GM19468 (cell line): ENCODE data around the gene TAAR8.
"Not testable (repeated sequence)": the region's sequence is repeated elsewhere in the genome, so short reads cannot be mapped to it uniquely, and the experiment has no call there.

Experiments
- ATAC-seq: cut with Tn5 transposase; IDR thresholded peaks from one replicate; pipeline ENCODE4 v1.9.1; 2021; ENCODE audit warnings: mild to moderate bottlenecking, moderate library complexity, moderate number of reproducible peaks; ENCODE audit not compliant: unreplicated experiment; ENCODE audit errors: extremely low read depth

The TAAR8 gene

GRCh38 chr6:132552372-132552771 is at the start of gene TAAR8:
Gene TAAR8, plus strand, starts transcription at chr6:132552672. Its CDS starts 21 bp downstream, at chr6:132552693.
- ATAC-seq, result no peak

- no peak for ATAC-seq
Measured at GRCh38 chr6:132504757-132505156, 47.7 kb upstream of the TAAR8 start.

GRCh38 chr6:132505158-132505557 is 47.3 kb upstream of the TAAR8 start:
- ATAC-seq, result no peak

- ATAC-seq, result no peak
Measured at GRCh38 chr6:132506461-132506860, 46.0 kb upstream of the TAAR8 start.

- no peak for ATAC-seq
Measured at GRCh38 chr6:132506869-132507808, 45.3 kb upstream of the TAAR8 start.

GRCh38 chr6:132511210-132511830 is 41.2 kb upstream of the TAAR8 start:
- ATAC-seq, result no peak

GRCh38 chr6:132511831-132512220 is 40.6 kb upstream of the TAAR8 start:
- ATAC-seq, result no peak

- ATAC-seq, result no peak
Measured at GRCh38 chr6:132512342-132512637, 40.2 kb upstream of the TAAR8 start.

- peak; percentile 84 for ATAC-seq
Measured at GRCh38 chr6:132512638-132513632, 39.5 kb upstream of the TAAR8 start, which contains the start of gene STX7. Gene STX7, minus strand, starts transcription at chr6:132513116. Its CDS starts 9,586 bp downstream, at chr6:132503530.

- ATAC-seq, result no peak
Measured at GRCh38 chr6:132513831-132514545, 38.5 kb upstream of the TAAR8 start.

GRCh38 chr6:132515386-132515785 is 37.1 kb upstream of the TAAR8 start:
- ATAC-seq, result no peak

- ATAC-seq, result no peak
Measured at GRCh38 chr6:132520953-132521352, 31.5 kb upstream of the TAAR8 start.

GRCh38 chr6:132524646-132525045 is 27.8 kb upstream of the TAAR8 start:
- no peak for ATAC-seq

GRCh38 chr6:132525866-132526265 is 26.6 kb upstream of the TAAR8 start:
- ATAC-seq, result no peak

GRCh38 chr6:132526461-132526860 is 26.0 kb upstream of the TAAR8 start:
- ATAC-seq, result no peak

- no peak for ATAC-seq
Measured at GRCh38 chr6:132527791-132528190, 24.7 kb upstream of the TAAR8 start.

- ATAC-seq, result no peak
Measured at GRCh38 chr6:132530293-132530974, 22.0 kb upstream of the TAAR8 start.

- not testable (repeated sequence) for ATAC-seq
Measured at GRCh38 chr6:132534546-132534945, 17.9 kb upstream of the TAAR8 start.

GRCh38 chr6:132537145-132537544 is 15.3 kb upstream of the TAAR8 start:
- no peak for ATAC-seq
